H1 (cell line): Measurements from ENCODE around the gene FOXK1. TPM values are rescaled to one million over a fixed set of nuclear protein-coding genes. Genes with fewer than 3 reads are reported as not detected.
"Not testable (repeated sequence)": the region's sequence is repeated elsewhere in the genome, so short reads cannot be mapped to it uniquely, and the experiment has no call there.

ENCODE experiments used
- CTCF ChIA-PET: fragments of 300-600 bp; sonication (Branson Sonifier 250); formaldehyde crosslinking; loops from one replicate; lab custom pipeline; 2021; ENCODE audit not compliant: partially characterized antibody; lab: Charles Lee
- POLR2A ChIA-PET: fragments of 300-600 bp; sonication (Branson Sonifier 250); formaldehyde crosslinking; loops from one replicate; lab custom pipeline; 2021; ENCODE audit warnings: inconsistent platforms; ENCODE audit not compliant: partially characterized antibody; lab: Charles Lee
- DNase-seq, 2 experiments: peaks; one replicate each; pipeline versions ENCODE4 v3.0.0 to v3.0.0-alpha.2; 2010 to 2022; ENCODE audit warnings: low spot score in 2 of 2, low read depth in 1 of 2, mixed read lengths in 1 of 2
- FAIRE-seq: peaks from 2 replicates; lab custom pipeline; 2011; peaks lifted over from hg19 to GRCh38; lab: Jason Lieb, UNC
- H2AFZ ChIP-seq: 2 replicates; pipeline ENCODE4 v1.8.1; 2012; ENCODE audit warnings: low read length, inconsistent platforms
- H2AK5ac ChIP-seq: 2 replicates; pipeline ENCODE4 v1.6.1; 2013; ENCODE audit warnings: low read depth, low read length
- H2BK120ac ChIP-seq: replicated peaks from 2 replicates; pipeline ENCODE3; 2013; ENCODE audit warnings: low read depth, low read length, inconsistent platforms
- H2BK12ac ChIP-seq: 2 replicates; pipeline ENCODE4 v1.6.1; 2013; ENCODE audit warnings: low read depth, low read length
- H2BK15ac ChIP-seq: 2 replicates; pipeline ENCODE4 v1.6.1; 2013; ENCODE audit warnings: low read length
- H2BK20ac ChIP-seq: 2 replicates; pipeline ENCODE4 v1.6.1; 2013; ENCODE audit warnings: low read length
- H2BK5ac ChIP-seq: 2 replicates; pipeline ENCODE4 v1.6.1; 2013; ENCODE audit warnings: low read depth, low read length
- H3K14ac ChIP-seq: 2 replicates; pipeline ENCODE4 v1.6.1; 2013; ENCODE audit warnings: inconsistent platforms; ENCODE audit not compliant: insufficient read length
- H3K18ac ChIP-seq: 2 replicates; pipeline ENCODE4 v1.6.1; 2013; ENCODE audit warnings: low read length; ENCODE audit errors: extremely low read depth
- H3K23ac ChIP-seq: 2 replicates; pipeline ENCODE4 v1.6.1; 2013; ENCODE audit warnings: inconsistent platforms; ENCODE audit not compliant: insufficient read length
- H3K23me2 ChIP-seq: 2 replicates; pipeline ENCODE4 v1.6.1; 2013; ENCODE audit warnings: low read depth, low read length
- H3K27ac ChIP-seq: 2 replicates; pipeline ENCODE4 v1.6.1; 2011; ENCODE audit warnings: low read depth, low read length, inconsistent platforms
- H3K27me3 ChIP-seq, 4 experiments: replicated peaks in 1 of 4; 1 replicate in 1 of 4; 2 replicates in 3 of 4; pipeline versions ENCODE4 v1.6.1 to v1.8.1; 2011 to 2013; ENCODE audit warnings: low read length in 3 of 4, mild to moderate bottlenecking in 3 of 4, inconsistent platforms in 2 of 4, mixed read lengths in 2 of 4, moderate library complexity in 1 of 4; ENCODE audit not compliant: control insufficient read depth in 3 of 4, insufficient read depth in 3 of 4; ENCODE audit errors: extremely low read depth in 1 of 4
- H3K36me3 ChIP-seq, 4 experiments: 2 replicates each; pipeline versions ENCODE4 v1.6.1 to v1.8.1; 2011 to 2013; ENCODE audit warnings: mild to moderate bottlenecking in 4 of 4, low read length in 3 of 4, moderate library complexity in 2 of 4, control low read depth in 1 of 4, inconsistent platforms in 1 of 4; ENCODE audit not compliant: insufficient read depth in 4 of 4, control insufficient read depth in 2 of 4
- H3K4ac ChIP-seq: replicated peaks from 2 replicates; pipeline ENCODE3; 2013; ENCODE audit warnings: low read length, low read depth, mixed read lengths, inconsistent platforms; ENCODE audit not compliant: insufficient read length
- H3K4me1 ChIP-seq, 4 experiments: replicated peaks in 1 of 4; 1 replicate in 1 of 4; 2 replicates in 3 of 4; pipeline versions ENCODE4 v1.6.1 to v1.8.1; 2011 to 2013; ENCODE audit warnings: low read length in 3 of 4, inconsistent platforms in 2 of 4, mixed read lengths in 1 of 4; ENCODE audit not compliant: insufficient read depth in 4 of 4, control insufficient read depth in 3 of 4
- H3K4me2 ChIP-seq, 2 experiments: 2 replicates each; pipeline versions ENCODE4 v1.6.1 to v1.8.1; 2011 to 2013; ENCODE audit warnings: low read depth in 2 of 2, low read length in 2 of 2, control low read depth in 1 of 2, inconsistent platforms in 1 of 2, mild to moderate bottlenecking in 1 of 2; ENCODE audit not compliant: insufficient read depth in 1 of 2
- H3K4me3 ChIP-seq, 4 experiments: fragments of 200-600, 300-600 bp in 1 of 4; sonication (generic), shearing (Covaris generic), sonication (Bioruptor Twin) in 1 of 4; 2 replicates each; pipeline versions ENCODE4 v1.5.1 to v1.8.1; 2011 to 2016; ENCODE audit warnings: low read length in 4 of 4, low read depth in 3 of 4, control low read depth in 2 of 4, inconsistent platforms in 2 of 4, mild to moderate bottlenecking in 2 of 4, mixed read lengths in 1 of 4, moderate library complexity in 1 of 4; ENCODE audit not compliant: insufficient read depth in 2 of 4; ENCODE audit errors: extremely low read depth in 1 of 4
- H3K56ac ChIP-seq: replicated peaks from 2 replicates; pipeline ENCODE3; 2013; ENCODE audit warnings: low read depth, mild to moderate bottlenecking, mixed read lengths, low read length, inconsistent platforms; ENCODE audit not compliant: insufficient read length
- H3K79me1 ChIP-seq: 2 replicates; pipeline ENCODE4 v1.6.1; 2013; ENCODE audit warnings: low read depth, low read length, control low read depth
- H3K79me2 ChIP-seq, 2 experiments: 2 replicates each; pipeline versions ENCODE4 v1.6.1 to v1.8.1; 2012 to 2013; ENCODE audit warnings: low read length in 2 of 2, mild to moderate bottlenecking in 2 of 2, inconsistent platforms in 1 of 2; ENCODE audit not compliant: insufficient read depth in 2 of 2, control insufficient read depth in 1 of 2
- H3K9ac ChIP-seq, 4 experiments: replicated peaks in 1 of 4; 1 replicate in 1 of 4; 2 replicates in 3 of 4; pipeline versions ENCODE4 v1.6.1 to v1.8.1; 2011 to 2013; ENCODE audit warnings: low read depth in 3 of 4, low read length in 3 of 4, control low read depth in 2 of 4, mild to moderate bottlenecking in 2 of 4, moderate library complexity in 2 of 4, inconsistent platforms in 1 of 4; ENCODE audit errors: extremely low read depth in 1 of 4
- H3K9me3 ChIP-seq, 2 experiments: 2 replicates each; pipeline versions ENCODE4 v1.6.1 to v1.8.1; 2012 to 2013; ENCODE audit warnings: mild to moderate bottlenecking in 2 of 2, moderate library complexity in 2 of 2, control low read depth in 1 of 2, inconsistent platforms in 1 of 2, low read depth in 1 of 2, low read length in 1 of 2, mixed read lengths in 1 of 2; ENCODE audit not compliant: insufficient read depth in 2 of 2
- H4K20me1 ChIP-seq, 2 experiments: replicated peaks in 1 of 2; 2 replicates each; pipeline versions ENCODE3 to v1.8.1; 2011 to 2013; ENCODE audit warnings: inconsistent platforms in 2 of 2, low read length in 2 of 2, mild to moderate bottlenecking in 1 of 2; ENCODE audit not compliant: insufficient read depth in 2 of 2, control insufficient read depth in 1 of 2
- H4K5ac ChIP-seq: 2 replicates; pipeline ENCODE4 v1.6.1; 2013; ENCODE audit warnings: low read length, low read depth, mixed read lengths, inconsistent platforms; ENCODE audit not compliant: insufficient read length
- H4K8ac ChIP-seq: 2 replicates; pipeline ENCODE4 v1.8.0; 2013; ENCODE audit warnings: mild to moderate bottlenecking, moderate library complexity, low read length, inconsistent platforms; ENCODE audit not compliant: insufficient read depth; ENCODE audit errors: extremely low read depth
- H4K91ac ChIP-seq: replicated peaks from 2 replicates; pipeline ENCODE3; 2013; ENCODE audit warnings: low read length, mixed read lengths, inconsistent platforms; ENCODE audit not compliant: insufficient read length
- WGBS, 2 experiments: shearing (Covaris generic) in 1 of 2; methylation state at CpG; one replicate each; pipeline versions ENCODE4 v1.1.6 to v1.1.7; 2013 to 2015; ENCODE audit warnings: low lambda C conversion rate in 2 of 2, mixed read lengths in 2 of 2, inconsistent platforms in 1 of 2, low coverage in 1 of 2, missing lambda C conversion rate in 1 of 2; ENCODE audit not compliant: insufficient replicate concordance in 2 of 2, insufficient coverage in 1 of 2, insufficient read length in 1 of 2; ENCODE audit errors: extremely low coverage in 1 of 2, missing lambda C conversion rate in 1 of 2; 5-methylcytosine and 5-hydroxymethylcytosine counted together
- polyA plus RNA-seq, 7 experiments: library from polyadenylated mRNA; depleted of rRNA in 3 of 7; stranded (reverse) in 5 of 7; unstranded in 2 of 7; fragments of >200 nt in 5 of 7; fragments of 200-250 nt in 2 of 7; gene quantifications; 1 replicate in 5 of 7; 2 replicates in 1 of 7; 4 replicates in 1 of 7; pipeline versions ENCODE4 v1.2.1 to v1.2.3, GENCODE V29; 2011 to 2013; ENCODE audit warnings: missing spikeins in 2 of 7, mixed read lengths in 2 of 7
- total RNA-seq: library from RNA; stranded (reverse); fragmentation: NEBNext Ultra II Directional; extraction: Animal tissue kit (Norgen Biotek cat#: 25700); gene quantifications from 2 replicates; pipeline ENCODE4 v1.2.1, GENCODE V29; 2021

Gene FOXK1
- total and polyA plus RNA-seq, 2 of the 8 experiments (the other 6 are each of a cell fraction or from before 2014, with no cell fraction given): 2.0 to 8.5 TPM

- H3K4me3 ChIP-seq, FAIRE-seq, H3K18ac ChIP-seq, H2BK15ac ChIP-seq, H2BK120ac ChIP-seq, H2BK5ac ChIP-seq, H3K9ac ChIP-seq, H3K56ac ChIP-seq, DNase-seq, H4K8ac ChIP-seq, H3K4me1 ChIP-seq, H3K4me2 ChIP-seq, H2BK20ac ChIP-seq, H3K9me3 ChIP-seq, H3K23ac ChIP-seq, H3K4ac ChIP-seq, H3K79me1 ChIP-seq, H4K5ac ChIP-seq, POLR2A ChIA-PET, H3K79me2 ChIP-seq, H4K91ac ChIP-seq, H3K23me2 ChIP-seq, H3K14ac ChIP-seq, H2AK5ac ChIP-seq, H3K36me3 ChIP-seq, H2AFZ ChIP-seq, H2BK12ac ChIP-seq, H3K27ac ChIP-seq: not testable (repeated sequence)
- 87% methylated on average over 10 of the region's 10 CpGs; no CpG with 5 or more reads in 1 of the 2 experiments for WGBS, 2 experiments
- H4K20me1 ChIP-seq: peaks cover 10 to 33% of the 10 kb centered on the region in 2 experiments
- CTCF ChIA-PET: interaction anchor here (0.9 to 1.7 kb wide), 2 partner anchors 9 to 66 kb away, joined by 3 to 4 read pairs; no protein-coding TSS in a partner anchor
- H3K27me3 ChIP-seq: peaks cover 3 to 18% (median 13%) of the 10 kb centered on the region in 4 experiments
Measured at GRCh38 chr7:4685676-4686075, 3.6 kb downstream of the FOXK1 start.
